ENCODE measurements around the gene ZNF93.
"Not testable (repeated sequence)": the region's sequence is repeated elsewhere in the genome, so short reads cannot be mapped to it uniquely, and the experiment has no call there.

Gene ZNF93

DNA sequence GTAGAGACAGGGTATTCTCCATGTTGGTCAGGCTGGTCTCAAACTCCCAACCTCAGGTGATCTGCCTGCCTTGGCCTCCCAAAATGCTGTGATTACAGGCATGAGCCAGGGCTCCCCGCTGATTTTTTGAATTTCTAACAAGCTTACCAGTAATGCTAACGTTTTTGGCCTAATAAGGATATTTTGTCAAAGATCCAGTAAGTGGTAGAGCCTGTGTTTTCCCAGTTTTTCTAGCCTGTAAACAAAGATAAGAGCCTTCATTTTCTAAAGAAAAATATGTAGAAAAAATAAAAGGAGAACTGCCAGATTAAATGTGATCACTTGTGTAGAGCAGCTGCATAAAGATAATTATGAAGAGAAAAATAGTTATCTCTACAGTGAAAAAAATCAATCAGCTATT lies 37.7 kb downstream of the ZNF93 start:
- DNase-seq: no peak

DNA sequence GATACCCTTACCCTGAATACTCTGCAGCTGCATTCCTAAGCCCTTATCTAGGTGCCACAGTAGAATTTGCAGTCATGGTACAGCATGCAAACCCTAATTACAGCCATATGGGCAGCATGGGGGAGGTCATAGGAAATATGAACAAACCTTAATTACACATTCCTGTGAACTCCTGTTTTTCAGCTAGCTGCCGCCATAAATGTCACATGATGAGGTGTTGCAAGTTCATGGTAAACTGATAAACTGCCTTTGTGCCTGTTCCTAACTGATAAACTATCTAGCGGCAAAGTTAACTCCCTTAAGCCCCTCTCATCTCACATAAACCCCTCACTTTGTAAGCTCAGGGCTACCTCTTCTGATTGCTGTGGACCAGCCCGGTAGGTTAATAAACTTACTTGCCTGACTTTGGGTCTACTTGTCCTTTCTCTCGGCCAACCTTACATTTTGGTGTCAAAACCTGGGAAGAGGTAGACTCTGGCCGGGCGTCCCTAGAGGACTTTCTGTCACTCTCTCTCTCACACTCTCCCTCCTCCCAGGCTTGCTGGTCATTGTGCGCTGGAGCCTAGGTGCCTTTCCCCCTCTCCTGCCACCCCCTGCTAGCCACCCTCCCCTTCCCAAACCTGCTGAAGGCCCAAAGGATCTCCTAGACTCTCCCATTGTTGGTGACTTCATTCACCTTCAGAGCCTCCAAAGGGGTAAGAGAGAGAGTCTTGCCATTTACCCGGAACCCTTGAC lies 43.3 kb downstream of the ZNF93 start:
- no peak for DNase-seq

DNA sequence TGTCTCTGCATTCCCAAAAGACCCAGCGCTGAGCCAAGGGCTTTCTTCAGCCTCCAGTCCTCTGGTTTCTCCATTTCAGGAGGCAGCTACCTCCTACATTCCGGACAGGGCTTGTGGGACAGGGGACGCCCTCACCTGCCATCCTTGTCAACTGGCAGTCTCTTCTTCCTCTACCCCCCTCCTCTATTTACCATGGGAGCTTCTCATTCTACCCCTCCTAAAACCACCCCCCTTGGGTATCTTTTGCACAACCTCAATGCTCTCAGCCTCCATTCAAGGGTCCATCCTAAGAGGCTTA lies 43.8 kb downstream of the ZNF93 start:
- DNase-seq: no peak

DNA sequence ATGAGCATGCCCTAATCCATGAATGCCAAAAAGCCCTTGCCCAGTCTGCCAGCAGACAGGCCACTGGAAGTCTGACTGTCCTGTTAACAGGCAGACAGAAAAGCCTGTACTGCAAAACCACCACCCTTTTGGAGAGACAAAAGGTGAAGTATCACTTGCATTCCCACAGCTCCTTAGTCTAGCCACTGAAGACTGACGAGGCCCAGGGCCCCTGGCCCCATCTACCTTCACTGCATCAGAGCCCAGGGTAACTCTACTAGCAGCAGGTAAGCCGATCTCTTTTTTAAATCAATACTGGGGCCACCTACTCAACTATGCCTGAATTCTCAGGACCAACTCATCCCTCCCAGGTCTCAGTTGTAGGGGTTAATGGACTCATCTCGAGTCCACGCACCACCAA lies 45.5 kb downstream of the ZNF93 start:
- DNase-seq: no peak

DNA sequence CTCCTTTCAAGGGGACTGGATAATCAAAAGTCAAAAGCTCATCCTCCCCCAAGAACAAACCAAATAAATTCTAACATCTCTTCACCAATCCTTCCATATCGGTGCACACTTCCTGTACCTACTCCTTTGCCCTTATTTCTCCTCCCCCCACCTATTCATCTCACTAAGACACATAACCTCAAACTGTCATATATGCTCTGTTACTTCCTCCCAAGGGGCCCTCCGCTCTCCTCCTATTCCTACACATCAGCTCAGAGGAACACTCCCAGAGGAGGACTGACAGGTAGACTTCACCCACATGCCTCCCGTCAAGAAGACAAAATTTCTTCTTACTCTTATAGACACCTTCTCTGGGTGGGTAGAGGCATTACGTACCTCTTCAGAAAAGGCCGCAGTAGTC lies 48.1 kb downstream of the ZNF93 start:
- DNase-seq: no peak

DNA sequence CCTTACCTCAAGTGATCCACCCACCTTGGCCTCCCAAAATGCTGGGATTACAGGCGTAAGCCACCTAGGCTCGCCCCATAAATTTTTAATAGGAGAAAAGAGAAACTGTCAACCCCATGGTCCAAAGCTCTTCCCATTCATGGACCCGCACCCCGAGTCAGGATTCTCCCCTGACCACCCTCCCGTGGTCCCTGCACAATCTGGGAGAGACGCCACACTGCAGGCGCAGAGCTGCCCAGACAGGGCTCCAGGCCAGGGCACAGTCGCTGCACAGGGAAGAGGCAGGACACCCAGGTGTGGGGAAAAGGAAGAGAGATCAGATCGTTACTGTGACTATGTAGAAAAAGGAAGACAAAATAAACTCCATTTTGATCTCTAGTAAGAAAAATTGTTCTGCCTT lies 54.5 kb downstream of the ZNF93 start:
- DNase-seq: no peak

DNA sequence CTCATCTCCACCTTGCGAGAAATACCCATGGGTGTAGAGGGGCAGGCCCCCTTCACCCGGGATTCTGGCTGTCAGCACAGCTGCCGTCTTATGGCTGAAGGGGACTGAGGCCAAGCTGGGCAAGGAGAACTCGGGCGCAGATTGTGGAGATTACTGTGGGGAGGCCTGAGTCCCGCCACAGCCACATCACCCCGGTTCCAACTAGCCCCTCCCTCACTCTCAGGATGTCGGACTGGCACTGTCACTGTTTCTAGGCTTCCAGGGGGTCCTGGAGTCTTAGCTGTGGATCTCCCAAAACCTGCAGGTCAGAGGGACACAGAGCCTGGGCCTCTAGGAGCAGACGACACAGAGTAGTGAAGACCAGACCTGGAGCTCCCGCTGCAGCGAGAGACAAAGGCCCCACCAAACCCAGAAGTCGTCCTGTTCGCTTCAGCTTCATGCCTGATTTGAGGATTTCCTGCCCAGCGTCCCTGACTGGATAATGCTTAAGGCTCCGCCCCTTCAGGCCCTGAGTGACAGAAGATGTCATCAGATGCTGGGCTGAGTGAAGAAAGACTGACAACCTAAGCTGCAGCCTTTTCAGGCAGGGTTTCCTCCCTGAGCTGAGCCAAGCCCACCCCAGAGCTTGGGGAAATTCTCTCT lies 55.8 kb downstream of the ZNF93 start:
- DNase-seq: no peak

DNA sequence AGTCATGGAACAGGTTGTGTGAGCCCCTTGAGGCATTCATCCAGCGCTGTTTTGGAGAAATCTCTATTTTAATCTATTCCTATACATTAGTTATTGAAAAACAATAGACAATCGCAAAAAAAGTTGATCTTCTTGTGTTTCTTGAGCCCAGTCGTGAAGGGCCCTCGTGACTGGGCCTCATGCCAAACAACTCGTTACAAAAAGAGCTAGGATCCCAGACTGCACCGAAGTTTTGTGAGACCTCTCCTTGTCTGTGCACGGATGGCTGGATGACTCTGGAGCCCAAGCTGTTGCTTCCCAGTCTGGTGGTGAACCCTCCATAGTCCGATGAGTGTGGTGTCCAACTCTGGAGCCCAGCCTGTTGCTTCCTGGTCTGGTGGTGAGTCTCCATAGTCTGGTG lies 57.0 kb downstream of the ZNF93 start:
- DNase-seq: not testable (repeated sequence)

DNA sequence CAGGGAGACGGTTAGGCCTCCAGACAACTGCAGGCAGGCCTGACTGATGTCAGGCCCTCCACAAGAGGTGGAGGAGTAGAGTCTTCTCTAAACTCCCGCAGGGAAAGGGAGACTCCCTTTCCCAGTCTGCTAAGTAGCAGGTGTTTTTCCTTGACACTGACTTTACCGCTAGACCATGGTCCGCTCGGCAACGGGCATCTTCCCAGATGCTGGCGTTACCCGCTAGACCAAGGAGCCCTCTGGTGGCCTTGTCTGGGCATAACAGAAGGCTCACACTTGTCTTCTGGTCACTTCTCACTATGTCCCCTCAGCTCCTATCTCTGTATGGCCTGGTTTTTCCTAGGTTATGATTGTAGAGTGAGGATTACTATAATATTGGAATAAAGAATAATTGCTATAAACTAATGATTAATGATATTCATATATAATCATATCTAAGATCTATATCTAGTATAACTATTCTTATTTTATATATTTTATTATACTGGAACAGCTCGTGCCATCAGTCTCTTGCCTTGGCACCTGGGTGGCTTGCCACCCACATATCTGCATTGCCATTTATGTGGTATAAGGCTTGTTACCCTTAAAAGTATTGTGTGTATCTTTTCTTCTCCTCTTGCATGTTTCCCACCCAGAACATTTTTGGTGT lies 58.5 kb downstream of the ZNF93 start:
- DNase-seq: not testable (repeated sequence)

DNA sequence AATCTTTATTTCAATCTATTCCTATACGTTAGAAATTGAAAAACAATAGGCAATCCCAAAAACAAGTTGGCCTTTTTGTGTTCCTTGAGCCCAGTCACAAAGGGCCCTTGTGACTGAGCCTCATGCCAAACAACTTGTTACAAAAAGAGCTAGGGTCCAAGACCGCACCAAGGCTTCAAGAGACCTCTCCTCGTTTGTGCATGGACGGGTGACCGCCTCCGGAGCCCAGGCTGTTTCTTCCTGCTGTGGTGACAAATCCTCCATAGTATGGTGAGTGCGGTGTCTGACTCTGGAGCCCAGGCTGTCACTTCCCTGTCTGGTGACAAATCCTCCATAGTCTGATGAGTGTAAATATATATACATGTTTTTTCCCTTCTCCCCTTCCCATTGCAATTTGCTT lies 63.7 kb downstream of the ZNF93 start:
- no peak for DNase-seq

DNA sequence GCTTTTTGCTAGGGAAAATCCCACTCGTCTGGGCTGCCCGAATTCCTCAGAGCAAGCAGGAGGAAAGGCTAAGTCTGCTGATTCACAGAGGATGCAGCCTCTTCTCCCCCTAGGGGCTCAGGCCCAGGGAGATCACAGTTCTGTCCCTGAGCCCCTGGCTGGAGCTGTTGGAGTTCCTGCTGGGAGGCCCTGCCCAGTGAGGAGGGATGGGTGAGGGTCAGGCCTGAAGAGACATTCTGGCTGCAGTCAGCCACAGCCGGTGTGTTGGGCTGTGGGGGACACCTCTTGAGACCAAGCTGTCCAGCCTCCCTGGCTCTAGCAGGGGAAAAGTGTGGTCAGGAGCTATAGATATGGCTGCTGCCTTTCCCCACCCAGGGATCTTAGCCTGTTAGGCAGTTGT lies 65.4 kb downstream of the ZNF93 start:
- DNase-seq: not testable (repeated sequence)

DNA sequence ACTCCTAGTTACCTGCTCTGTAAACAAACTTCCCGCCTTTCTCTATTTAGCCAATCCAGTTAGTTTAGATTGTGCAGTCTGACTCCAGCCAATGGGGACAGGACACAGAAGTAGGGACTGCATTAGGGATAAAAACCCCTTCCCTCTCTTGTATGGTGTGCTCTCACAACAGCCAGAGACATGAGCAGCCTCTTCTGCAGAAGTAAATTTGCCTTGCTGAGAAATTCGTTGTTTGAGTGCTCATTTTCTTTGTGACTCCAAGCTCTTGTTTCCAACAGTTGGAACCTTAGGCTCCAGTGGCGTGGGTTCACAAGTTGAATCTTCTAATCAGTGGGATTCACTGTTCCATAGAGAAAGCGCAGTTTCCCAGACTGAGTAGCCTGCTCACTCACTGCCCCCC lies 66.1 kb downstream of the ZNF93 start:
- no peak for DNase-seq

Measured in NCI-H1417 treated with DMSO at 0.1 percent for 48 hours (cell line).